Fibroblast of skin of right biceps (primary cell): ENCODE data around the gene IMPA2.
A peak's percentile ranks its signal among the peaks of the same experiment; 100 is the strongest.
"Not testable (repeated sequence)": the region's sequence is repeated elsewhere in the genome, so short reads cannot be mapped to it uniquely, and the experiment has no call there.

Experiments used
- DNase-seq: peaks from one replicate; pipeline ENCODE4 v3.0.0-alpha.2; 2013

The IMPA2 gene

GRCh38 chr18:12030670-12031069 is 49.4 kb downstream of the IMPA2 start:
- DNase-seq = no peak

- no peak for DNase-seq
These were observed 49.9 kb downstream of the IMPA2 start for GRCh38 chr18:12031181-12031580.

- DNase-seq = peak; percentile 92
These were observed 50.5 kb downstream of the IMPA2 start for GRCh38 chr18:12031846-12032245.

- DNase-seq = peak; percentile 87
These were observed 51.7 kb downstream of the IMPA2 start for GRCh38 chr18:12032786-12033642.

- no peak for DNase-seq
These were observed 52.3 kb downstream of the IMPA2 start for GRCh38 chr18:12033643-12034025.

DNA sequence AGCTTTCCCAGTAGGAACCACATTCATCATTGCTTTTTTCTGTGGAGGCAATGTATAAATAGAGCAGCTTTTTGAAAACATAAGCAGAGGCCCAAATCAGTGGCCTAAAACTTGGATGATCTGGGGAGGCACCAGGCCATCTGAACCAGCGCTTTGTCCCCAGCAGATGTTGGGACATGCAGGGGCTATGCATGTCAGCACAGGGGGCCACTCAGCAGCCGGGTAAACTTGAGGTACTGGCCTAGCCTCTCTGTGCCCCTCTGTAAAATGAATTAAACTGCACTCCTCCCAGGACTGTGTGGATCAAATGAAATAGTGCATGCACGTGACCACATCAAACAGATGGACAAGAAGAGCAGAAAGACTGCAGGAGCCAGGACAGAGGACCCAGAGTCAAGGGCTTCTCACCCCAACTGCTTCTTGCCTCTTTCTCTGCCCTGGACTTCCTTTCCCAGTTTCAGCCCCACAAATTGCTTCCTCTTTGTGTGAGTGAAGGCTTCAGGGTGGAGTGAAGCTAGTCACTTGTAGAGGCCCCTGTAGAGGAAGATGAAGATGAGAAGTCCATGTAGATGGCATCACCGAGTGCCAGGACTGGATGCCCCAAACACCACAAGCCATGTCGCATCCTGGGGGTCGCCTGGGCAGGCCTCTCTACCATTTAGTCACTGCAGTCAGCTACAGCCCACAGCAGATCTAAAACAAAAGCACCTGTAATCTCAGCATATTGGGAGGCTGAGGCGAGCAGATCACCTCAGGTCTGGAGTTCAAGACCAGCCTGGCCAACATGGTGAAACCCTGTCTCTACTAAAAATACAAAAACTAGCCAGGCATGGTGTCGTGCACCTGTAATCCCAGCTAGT is 53.2 kb downstream of the IMPA2 start:
- no peak for DNase-seq

- no peak for DNase-seq
These were observed 54.2 kb downstream of the IMPA2 start for GRCh38 chr18:12035481-12035880.

GRCh38 chr18:12036201-12036751 is 55.0 kb downstream of the IMPA2 start:
- no peak for DNase-seq

- DNase-seq = peak; percentile 55
These were observed 56.9 kb downstream of the IMPA2 start for GRCh38 chr18:12038082-12038638.

DNA sequence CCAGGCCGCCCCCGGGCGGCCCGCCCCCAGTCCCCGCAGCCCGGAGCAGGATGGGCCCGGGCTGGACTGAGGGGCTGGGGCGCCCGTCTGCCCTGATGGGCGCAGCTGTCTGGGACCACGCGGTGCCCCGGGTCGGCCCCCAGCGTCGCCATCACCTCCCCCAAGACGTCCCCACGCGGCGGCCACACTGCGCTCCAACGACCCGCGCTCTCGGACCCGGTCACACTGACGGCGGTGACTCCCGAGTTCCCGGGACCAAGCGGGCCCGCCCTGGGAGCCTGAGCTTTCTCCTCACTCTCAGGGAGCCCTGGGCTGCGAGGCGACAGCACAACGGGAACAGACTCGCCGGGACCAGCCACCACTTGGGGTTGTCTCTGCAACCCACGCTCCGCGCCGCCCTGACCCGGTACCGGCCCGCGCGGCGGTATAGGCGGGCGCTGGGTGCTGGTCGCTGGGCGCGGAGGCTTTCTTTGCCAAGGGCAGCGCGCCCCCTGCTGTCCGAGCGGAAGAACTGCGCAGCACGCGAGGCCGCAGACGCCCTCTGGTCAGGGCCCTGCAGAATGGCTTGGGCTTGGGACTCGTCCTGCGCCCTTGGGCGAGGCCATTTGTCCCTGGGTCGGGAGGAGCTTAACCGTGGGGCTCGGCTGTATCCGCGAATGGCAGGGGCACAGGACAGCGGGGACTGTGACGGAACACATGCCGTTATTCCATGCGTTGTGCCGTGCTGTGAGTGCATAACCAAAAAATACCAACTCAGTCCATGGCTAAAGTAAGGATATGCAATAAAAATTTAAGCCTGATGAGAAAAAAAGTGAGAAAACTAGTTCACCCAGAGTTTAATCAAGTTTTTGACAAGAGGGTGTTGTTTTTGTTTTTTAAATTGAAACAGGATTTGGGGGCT is 57.6 kb downstream of the IMPA2 start:
- peak; percentile 72 for DNase-seq

DNA sequence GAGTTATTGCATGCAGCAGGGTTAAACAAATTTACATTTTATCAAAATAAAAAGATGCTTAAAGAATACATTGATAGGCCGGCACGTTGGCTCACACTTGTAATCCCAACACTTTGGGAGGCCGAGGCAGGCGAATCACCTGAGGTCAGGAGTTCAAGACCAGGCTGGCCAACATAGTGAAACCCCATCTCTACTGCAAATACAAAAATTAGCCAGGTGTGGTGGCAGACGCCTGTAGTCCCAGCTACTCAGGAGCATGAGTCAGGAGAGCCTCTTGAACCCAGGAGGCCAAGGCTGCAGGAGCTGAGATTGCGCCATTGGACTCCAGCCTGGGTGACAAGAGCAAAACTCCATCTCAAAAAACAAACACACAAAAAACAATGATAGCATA is 58.2 kb downstream of the IMPA2 start:
- DNase-seq = not testable (repeated sequence)

DNA sequence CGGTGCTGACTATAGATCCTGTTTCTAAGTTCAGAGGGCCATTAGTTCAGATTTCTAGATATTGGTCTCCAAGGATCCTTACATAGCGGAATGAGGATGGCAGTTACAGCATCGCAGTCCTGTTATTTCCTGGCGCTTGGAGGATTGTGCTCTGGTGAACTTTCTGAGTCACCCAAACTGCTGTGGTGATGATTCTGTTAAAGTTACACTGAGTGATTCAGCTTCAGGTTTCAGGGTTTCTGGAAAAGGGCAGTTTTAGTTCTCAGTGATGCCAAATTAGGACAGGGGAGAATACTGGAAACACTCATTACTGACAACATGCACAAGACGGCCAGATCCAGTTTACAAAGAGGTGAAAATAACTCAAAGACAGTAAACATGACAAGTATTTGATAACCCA is 60.3 kb downstream of the IMPA2 start:
- peak; percentile 93 for DNase-seq

DNA sequence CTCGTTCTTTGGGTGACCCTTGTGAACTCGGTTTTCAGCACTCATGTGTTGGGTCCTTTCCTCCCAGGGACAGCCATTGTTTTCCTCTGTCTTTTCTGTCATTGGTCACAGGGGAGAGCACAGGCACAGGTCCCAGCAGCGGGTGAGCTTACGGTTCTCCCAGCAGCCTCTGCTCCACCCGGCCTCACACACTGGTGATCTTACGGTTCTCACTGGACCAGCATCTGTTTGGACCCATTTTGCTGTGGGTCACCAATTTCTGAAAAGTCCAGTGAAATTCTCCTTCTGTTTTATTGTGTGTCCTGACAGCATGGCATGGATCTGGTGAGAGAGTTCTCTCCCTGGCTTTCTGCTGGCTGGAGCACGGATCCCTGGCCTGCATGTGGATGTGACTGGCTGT is 62.5 kb downstream of the IMPA2 start:
- DNase-seq = no peak

GRCh38 chr18:12044591-12044990 is 63.3 kb downstream of the IMPA2 start:
- DNase-seq = peak; percentile 36

GRCh38 chr18:12046046-12046750 is 64.9 kb downstream of the IMPA2 start:
- DNase-seq = no peak

GRCh38 chr18:12046751-12047335 is 65.5 kb downstream of the IMPA2 start:
- no peak for DNase-seq

- no peak for DNase-seq
These were observed 66.9 kb downstream of the IMPA2 start for GRCh38 chr18:12048010-12048826.

DNA sequence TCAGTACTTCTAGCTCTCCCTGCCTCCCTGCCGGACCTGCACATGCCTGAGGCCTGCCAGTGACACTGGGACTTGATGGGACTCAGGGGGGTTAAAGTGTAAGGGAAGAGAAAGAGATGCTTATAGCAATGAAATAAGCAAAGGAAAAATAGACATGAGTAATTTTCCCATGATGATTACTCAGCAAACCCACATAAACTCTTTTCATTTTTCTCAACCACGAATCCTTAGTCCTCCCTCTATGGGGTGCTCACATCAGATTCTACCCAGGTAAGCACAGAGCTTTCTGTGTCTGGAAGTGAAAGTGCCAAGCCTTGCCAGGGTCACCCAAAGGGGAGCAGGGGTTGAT is 67.5 kb downstream of the IMPA2 start:
- peak; percentile 79 for DNase-seq

DNA sequence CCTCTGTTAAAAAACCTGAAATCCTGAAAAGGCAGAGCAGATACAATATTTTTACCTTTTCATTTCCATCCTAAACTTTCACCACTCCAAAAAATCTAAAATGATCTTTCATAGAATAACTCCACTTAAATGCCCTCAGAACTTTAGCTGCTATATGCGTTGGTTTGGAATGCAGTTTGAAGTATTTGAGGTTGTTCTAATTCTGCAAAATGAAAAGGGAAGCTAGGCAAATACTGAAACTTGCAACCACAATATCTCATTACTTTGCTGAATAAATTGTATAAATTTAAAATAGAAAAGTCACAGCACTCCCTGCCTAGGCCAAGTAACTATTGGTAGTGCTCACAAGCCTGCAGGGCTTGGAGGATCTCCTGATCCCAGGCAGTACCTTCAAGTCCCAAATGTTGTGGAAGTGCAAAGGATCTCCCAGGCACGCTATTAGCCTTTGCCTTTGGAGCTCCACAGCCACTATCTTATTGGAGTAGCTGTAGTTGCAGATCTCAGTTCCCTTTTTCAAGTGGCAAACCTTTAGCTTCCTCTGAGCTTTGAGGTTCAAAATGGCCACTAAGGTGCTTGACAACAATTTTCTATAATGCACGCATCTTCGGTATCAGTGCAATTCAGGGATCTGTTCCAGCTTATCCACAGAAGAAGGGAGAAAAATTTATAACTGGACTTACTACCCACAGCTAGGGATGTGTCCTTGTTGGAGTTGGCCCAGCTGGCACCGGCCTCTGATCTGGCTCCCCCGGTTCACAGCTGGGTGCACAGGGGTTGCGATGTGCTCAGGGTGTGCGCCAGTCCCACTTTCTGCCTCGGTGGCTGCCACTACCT is 68.9 kb downstream of the IMPA2 start:
- peak; percentile 56 for DNase-seq
